ENCODE measurements around the gene CNTNAP2. TPM values are rescaled to one million over a fixed set of nuclear protein-coding genes. Genes with fewer than 3 reads are reported as not detected.
A peak's percentile ranks its signal among the peaks of the same experiment; 100 is the strongest.

The CNTNAP2 gene
- total and polyA plus RNA-seq, 7 donors = 0.60 to 2.4 (median 1.7) TPM

DNA sequence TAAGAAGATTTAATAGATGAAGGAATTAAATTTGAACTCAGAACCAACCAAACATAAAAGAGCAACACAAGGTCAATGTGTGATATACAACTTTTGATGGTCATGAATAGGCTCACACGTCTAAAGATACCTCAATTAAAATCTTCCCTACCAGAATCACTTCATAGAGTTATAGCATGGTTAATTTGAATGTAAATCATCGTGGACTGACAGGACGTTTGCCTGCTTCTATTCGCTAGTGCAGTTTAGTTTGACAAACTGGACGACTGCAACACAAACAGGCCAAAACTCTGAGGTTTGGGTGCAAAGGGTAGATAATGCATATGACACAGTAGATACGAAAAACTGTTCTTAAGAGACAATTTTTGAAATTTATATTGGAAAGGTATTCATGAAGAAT, 32.5 kb upstream of the CNTNAP2 start:
- Histone ChIP-seq H3K9me3 (no peaks in the 10 kb centered on the region), H3K36me3 (no peaks in the 10 kb centered on the region), H3K27ac (no peak overlapping the region), H3K4me1 (no peaks in the 10 kb centered on the region), H3K27me3 (no peaks in the 10 kb centered on the region), H3K4me3 (no peak overlapping the region)
- intact Hi-C loops (cut with DNase I) = no loop called here
- no peak for TF ChIP-seq POLR2AphosphoS5 (IDR thresholded peaks at IDR 0.05)
- TF ChIP-seq EP300 (IDR thresholded peaks at IDR 0.05) = no peak
- TF ChIP-seq CTCF (IDR thresholded peaks at IDR 0.05) = no peak
- 54 to 73% methylated on average over 6 of the region's 6 CpGs for whole genome bisulfite sequencing, 2 donors
- no peak for DNase-seq

- WGBS, 2 donors = 5 to 10% methylated on average over 4 of the region's 4 CpGs
- peak in 2 of 4 experiments; percentile 11 to 49 for TF ChIP-seq CTCF (IDR thresholded peaks at IDR 0.05)
- TF ChIP-seq POLR2AphosphoS5 (IDR thresholded peaks at IDR 0.05) = no peak
- intact Hi-C loops (cut with DNase I) = no loop called here
- no peaks in the 10 kb centered on the region for H3K9me3 ChIP-seq
- H3K36me3 ChIP-seq = no peaks in the 10 kb centered on the region
- no peak for DNase-seq
- no peak overlapping the region for H3K27ac ChIP-seq
- no peaks in the 10 kb centered on the region for H3K4me1 ChIP-seq
- H3K27me3 ChIP-seq = no peaks in the 10 kb centered on the region
- H3K4me3 ChIP-seq = no peak overlapping the region
Measured at GRCh38 chr7:146090023-146090645, 26.5 kb upstream of the CNTNAP2 start.

DNA sequence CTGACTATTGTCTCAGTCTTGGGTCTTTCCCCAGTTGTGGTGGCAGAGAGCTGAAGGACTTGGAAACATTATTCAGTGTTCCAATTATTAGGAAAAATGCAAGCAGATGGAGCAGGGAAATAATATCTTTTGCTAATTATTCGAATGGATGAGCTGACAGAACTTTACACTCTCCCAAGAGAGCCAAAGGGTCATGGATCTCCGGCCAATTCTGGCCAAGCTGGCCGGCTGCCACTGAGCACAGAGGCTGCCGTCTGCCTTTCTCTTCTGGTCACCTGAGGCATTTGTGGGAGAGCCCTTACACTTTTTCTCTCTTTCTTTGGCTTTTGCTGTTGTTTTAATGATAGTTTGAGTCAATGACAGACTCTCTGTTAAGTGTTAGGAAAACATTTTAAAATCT, 22.2 kb upstream of the CNTNAP2 start:
- Histone ChIP-seq H3K9me3 (no peaks in the 10 kb centered on the region), H3K27ac (no peak overlapping the region), H3K4me3 (no peak overlapping the region), H3K27me3 (no peaks in the 10 kb centered on the region), H3K36me3 (no peaks in the 10 kb centered on the region), H3K4me1 (no peaks in the 10 kb centered on the region)
- DNase-seq = no peak
- intact Hi-C loops (cut with DNase I) = no loop called here
- TF ChIP-seq POLR2A (IDR thresholded peaks at IDR 0.05) (no peak), POLR2AphosphoS5 (IDR thresholded peaks at IDR 0.05) (no peak), CTCF (IDR thresholded peaks at IDR 0.05) (no peak), EP300 (IDR thresholded peaks at IDR 0.05) (no peak)
- 62 to 74% methylated on average over 4 of the region's 4 CpGs for WGBS, 2 donors

GRCh38 chr7:146096994-146097393, 19.6 kb upstream of the CNTNAP2 start:
- no peaks in the 10 kb centered on the region for H3K9me3 ChIP-seq
- 47 to 67% methylated on average over 5 of the region's 5 CpGs for WGBS, 2 donors
- intact Hi-C loops (cut with DNase I) = no loop called here
- H3K36me3 ChIP-seq = no peaks in the 10 kb centered on the region
- no peaks in the 10 kb centered on the region for H3K27me3 ChIP-seq
- no peak overlapping the region for H3K27ac ChIP-seq
- DNase-seq = no peak
- no peaks in the 10 kb centered on the region for H3K4me1 ChIP-seq
- TF ChIP-seq EP300 (IDR thresholded peaks at IDR 0.05) (no peak), CTCF (IDR thresholded peaks at IDR 0.05) (no peak), POLR2A (IDR thresholded peaks at IDR 0.05) (no peak), POLR2AphosphoS5 (IDR thresholded peaks at IDR 0.05) (no peak)
- H3K4me3 ChIP-seq = no peak overlapping the region

GRCh38 chr7:146106319-146106718, 10.3 kb upstream of the CNTNAP2 start:
- Histone ChIP-seq H3K4me3 (no peak overlapping the region), H3K36me3 (no peaks in the 10 kb centered on the region), H3K9me3 (no peaks in the 10 kb centered on the region), H3K4me1 (no peaks in the 10 kb centered on the region), H3K27ac (no peak overlapping the region), H3K27me3 (no peaks in the 10 kb centered on the region)
- no peak for TF ChIP-seq EP300 (IDR thresholded peaks at IDR 0.05)
- TF ChIP-seq CTCF (IDR thresholded peaks at IDR 0.05) = no peak
- no peak for TF ChIP-seq POLR2AphosphoS5 (IDR thresholded peaks at IDR 0.05)
- no peak for TF ChIP-seq POLR2A (IDR thresholded peaks at IDR 0.05)
- WGBS, 2 donors = 28 to 52% methylated on average over 3 of the region's 3 CpGs
- intact Hi-C loops (cut with DNase I) = no loop called here
- DNase-seq = no peak
